Endothelial cell of hepatic sinusoid (primary cell): Measurements from ENCODE around the gene KRTAP4-3.
"Not testable (repeated sequence)": the region's sequence is repeated elsewhere in the genome, so short reads cannot be mapped to it uniquely, and the experiment has no call there.

Experiments
- in situ Hi-C: cut with HindIII; loops from 2 replicates; pipeline ENCODE4 v1.10.0; 2017; ENCODE audit warnings: low sequenced_read_pairs

The KRTAP4-3 gene

GRCh38 chr17:41160190-41160589, 7.8 kb downstream of the KRTAP4-3 start:
- in situ Hi-C loops, result not testable (repeated sequence)

GRCh38 chr17:41153856-41154255, 14.2 kb downstream of the KRTAP4-3 start:
- in situ Hi-C loops, result no loop called here

DNA sequence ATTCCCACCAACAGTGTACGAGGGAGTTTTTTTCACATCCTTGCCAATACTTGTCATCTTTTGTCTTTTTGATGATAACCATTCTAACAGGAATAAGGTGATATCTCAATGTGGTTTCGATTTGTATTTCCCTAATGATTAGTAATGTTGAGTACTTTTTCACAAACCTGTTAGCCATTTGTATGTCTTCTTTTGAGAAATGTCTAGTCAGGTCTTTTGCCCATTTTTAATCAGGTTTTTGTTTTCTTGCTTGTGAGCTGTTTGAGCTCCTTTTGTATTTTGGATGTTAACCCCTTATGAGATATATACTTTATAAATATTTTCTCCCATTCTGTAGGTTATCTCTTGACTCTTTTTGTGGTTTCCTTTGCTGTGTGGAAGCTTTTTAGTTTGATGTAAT, 16.5 kb downstream of the KRTAP4-3 start:
- in situ Hi-C loops, result no loop called here

- in situ Hi-C loops, result no loop called here
These were observed 18.0 kb downstream of the KRTAP4-3 start for GRCh38 chr17:41150026-41150425.

DNA sequence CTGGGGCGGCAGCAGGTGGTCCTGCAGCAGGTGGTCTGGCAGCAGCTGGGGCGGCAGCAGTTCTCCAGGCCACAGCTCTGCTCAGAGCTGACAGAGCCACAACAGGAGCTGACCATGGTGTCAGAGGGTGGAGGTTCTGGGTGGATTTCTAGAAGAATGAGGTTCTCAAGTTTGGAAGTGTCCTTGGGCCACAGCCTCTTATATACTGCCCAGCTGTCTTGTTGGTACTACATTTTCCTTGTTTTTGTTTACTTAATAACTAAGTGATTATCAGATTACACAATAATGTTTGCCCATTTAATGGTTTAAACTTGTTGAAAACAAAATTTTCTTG, 18.4 kb downstream of the KRTAP4-3 start, which contains the start of gene KRTAP4-5:
Gene KRTAP4-5, minus strand, starts transcription at position 174 of the 334 bp plus-strand sequence. Its CDS starts 58 bp downstream, at position 116.
- in situ Hi-C loops, result no loop called here

DNA sequence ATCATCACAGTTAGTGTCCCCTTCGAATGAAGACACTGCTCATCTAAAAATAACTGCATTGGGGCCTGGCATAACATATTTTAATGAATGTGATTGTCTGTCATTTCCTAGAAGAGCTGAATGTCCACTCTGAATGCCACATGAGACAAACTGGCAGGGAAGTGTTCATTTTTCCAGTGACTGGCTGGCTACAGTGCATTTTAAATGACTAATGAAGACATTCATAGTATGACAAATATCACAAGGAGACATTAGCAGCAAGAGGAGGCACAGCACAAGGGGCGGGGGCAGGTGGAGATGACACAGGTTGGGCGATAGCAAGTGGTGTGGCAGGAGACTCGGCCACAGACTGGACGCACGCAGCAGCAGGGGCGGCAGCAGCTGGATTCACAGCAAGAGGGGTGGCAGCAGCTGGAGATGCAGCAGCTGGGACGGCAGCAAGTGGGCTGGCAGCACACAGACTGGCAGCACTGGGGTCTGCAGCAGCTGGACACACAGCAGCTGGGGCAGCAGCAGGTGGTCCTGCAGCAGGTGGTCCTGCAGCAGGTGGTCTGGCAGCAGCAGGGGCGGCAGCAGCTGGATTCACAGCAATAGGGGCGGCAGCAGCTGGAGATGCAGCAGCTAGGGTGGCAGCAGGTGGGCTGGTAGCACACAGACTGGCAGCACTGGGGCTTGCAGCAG, 18.9 kb downstream of the KRTAP4-3 start:
- in situ Hi-C loops, result not testable (repeated sequence)

DNA sequence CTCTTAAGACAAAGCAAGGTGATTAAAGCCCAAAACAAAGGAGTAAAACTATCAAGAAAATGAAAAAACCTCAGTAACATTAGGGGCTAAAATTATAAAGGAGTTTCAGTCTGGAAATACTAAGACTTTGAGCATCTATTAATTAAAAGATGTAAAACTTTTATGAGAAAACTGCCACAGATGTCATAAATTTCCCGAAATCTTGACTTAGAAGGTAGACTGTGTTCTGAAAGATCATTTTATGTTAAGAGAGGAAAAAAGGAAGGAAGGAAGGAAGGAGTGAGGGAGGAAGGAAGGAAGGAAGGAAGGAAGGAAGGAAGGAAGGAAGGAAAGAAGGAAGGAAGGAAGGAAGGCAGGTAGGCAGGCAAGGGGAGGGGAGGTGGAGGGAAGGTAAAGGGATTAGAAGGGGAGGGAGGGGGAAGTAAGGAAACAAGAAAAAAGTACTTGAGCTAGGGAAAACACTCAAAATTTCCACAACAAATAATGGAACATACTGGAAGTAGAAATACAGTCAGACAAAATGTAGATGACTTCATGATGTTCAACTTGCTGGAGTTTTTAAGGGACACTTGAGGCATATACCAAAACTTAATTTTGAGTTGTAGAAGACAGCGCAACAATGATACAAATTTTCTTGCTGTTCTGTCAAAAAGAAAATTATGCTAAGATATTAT, 20.4 kb downstream of the KRTAP4-3 start:
- in situ Hi-C loops, result no loop called here

- in situ Hi-C loops, result no loop called here
These were observed 22.8 kb downstream of the KRTAP4-3 start for GRCh38 chr17:41145261-41145660.

GRCh38 chr17:41144846-41145245, 23.2 kb downstream of the KRTAP4-3 start:
- in situ Hi-C loops, result no loop called here

GRCh38 chr17:41141361-41141760, 26.7 kb downstream of the KRTAP4-3 start:
- in situ Hi-C loops, result no loop called here

DNA sequence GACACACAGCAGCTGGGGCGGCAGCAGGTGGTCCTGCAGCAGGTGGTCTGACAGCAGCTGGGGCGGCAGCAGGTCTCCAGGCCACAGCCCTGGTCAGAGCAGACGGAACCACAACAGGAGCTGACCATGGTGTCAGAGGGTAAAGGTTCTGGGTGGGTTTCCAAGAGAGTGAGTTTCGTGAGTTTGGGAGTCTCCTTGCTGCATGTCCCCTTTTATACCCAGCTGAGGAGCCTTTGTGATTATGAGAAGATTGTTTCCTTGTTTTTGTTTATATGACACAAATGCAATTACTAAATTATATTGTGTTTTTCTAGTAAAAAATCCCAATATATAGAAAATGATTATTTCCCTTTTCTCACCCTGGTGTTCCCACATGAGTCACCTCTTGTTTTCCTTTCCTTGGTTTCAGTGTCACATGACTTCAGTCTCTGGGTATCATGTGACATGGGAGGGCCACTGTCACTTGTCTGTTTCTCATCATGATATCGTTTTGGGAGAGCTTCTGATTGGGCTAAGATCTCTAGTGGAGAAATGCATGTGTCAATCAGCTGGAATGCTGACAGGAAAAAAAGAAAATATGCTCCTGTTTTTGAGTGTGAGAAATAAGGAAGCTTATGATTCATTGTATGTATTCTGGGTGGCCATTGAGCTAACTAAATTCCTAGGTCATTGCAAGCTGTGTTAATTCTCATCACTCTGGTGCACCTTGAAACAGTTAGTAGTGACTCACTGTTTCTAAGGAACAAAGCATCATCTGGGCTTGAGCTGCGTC, 27.5 kb downstream of the KRTAP4-3 start, which contains the start of gene KRTAP4-6:
Gene KRTAP4-6, minus strand, starts transcription at position 185 of the 772 bp plus-strand sequence. Its CDS starts 57 bp downstream, at position 128.
- in situ Hi-C loops, result no loop called here

DNA sequence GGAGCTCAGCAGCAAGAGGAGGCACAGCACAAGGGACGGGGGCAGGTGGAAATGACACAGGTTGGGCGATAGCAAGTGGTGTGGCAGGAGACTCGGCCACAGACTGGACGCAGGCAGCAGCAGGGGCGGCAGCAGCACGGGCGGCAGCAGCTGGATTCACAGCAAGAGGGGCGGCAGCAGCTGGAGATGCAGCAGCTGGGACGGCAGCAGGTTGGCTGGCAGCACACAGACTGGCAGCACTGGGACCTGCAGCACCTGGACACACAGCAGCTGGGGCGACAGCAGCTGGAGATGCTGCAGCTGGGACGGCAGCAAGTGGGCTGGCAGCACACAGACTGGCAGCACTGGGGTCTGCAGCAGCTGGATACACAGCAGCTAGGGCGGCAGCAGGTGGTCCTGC, 28.2 kb downstream of the KRTAP4-3 start:
- in situ Hi-C loops, result not testable (repeated sequence)

DNA sequence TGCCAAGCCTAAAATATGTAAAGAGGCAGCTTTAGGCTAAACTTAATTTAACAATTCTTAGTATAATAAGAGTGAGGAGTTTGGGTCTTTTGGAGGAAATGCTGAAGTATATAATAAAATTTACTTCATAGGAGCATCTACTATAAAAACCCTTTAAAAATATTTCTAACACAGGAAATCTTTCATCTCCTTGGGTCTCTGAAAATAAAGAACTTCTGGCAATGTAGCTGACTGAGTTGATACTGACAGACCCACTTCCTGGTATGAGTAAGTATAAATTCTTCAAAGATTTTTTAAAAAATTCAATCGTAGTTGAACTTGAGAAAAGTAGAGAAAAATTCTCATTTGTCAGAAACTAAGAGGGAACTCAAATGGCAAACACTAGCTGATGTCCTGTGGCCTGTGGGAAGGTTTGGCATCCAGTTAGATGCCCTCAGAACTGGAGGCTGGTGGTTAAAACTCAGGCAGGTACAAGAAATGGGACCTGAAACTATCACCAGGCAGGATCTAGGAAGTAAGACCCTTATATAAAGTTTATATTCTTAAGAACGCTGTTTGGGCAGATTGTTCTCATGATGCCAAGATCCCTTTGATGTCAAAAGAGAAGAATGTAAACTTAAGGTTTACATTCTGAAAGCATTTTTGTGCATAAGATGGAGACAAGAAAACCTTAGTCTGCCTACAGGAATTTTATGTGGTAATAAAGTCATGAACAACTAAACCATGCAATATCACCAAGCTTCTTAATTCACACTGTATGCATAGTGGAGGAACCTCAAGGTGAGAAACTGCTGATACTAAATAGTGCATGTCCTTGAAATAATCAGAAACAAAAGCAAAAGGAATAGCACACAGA, 33.9 kb downstream of the KRTAP4-3 start:
- in situ Hi-C loops, result no loop called here

- in situ Hi-C loops, result no loop called here
These were observed 36.0 kb downstream of the KRTAP4-3 start for GRCh38 chr17:41131979-41132378.

DNA sequence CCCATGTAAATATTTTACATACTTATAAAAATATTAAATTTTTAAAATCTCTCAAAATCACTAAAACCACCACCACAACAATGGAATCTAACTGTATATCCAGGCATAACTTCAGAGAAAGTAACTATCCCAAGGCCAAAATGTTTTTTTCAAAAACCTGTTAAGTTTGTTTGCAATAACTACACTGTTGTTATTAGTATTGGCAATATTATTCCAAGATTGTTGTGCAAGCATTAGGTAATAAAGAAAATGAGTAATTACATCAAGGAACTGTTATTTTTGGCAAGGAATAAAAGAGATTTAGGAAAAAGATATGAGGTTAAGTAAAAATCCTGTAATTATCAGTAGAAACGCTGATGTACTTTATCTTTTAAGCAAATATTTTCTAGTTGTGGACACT, 40.6 kb downstream of the KRTAP4-3 start:
- in situ Hi-C loops, result no loop called here

GRCh38 chr17:41126412-41126811, 41.6 kb downstream of the KRTAP4-3 start:
- in situ Hi-C loops, result no loop called here

DNA sequence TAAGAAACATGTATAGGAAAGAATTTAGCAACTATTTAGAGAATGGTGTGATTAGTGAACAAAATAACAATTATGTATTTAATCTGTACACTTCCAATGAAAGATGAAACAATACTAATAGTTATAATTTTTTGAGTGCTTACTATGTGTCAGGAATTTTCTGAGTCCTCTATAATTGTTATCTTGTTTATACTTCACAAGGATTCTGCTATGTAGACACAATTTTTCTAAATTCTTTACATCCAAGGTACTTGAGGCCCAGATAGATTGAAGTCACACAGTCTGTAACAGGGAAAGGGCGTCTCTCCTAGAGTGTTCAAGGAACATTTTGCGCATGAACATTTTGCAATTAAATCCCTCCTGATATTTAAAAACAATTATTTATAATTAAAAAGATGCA, 43.0 kb downstream of the KRTAP4-3 start:
- in situ Hi-C loops, result no loop called here

DNA sequence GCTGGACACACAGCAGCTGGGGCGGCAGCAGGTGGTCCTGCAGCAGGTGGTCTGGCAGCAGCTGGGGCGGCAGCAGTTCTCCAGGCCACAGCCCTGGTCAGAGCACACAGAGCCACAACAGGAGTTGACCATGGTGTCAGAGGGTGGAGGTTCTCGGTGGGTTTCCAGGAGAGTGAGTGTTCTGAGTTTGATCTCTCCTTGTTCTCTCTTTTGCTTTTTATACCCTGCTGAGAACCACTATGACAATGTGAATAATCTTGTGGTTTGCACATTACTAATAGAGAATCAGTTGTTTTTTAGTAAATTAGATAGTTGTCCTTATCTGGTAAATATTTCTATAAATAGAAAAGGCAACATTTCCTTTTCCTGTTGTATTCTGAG, 44.0 kb downstream of the KRTAP4-3 start, which contains the start of gene KRTAP4-12:
Gene KRTAP4-12, minus strand, starts transcription at position 192 of the 381 bp plus-strand sequence. Its CDS starts 60 bp downstream, at position 132.
- in situ Hi-C loops, result not testable (repeated sequence)

- in situ Hi-C loops, result not testable (repeated sequence)
These were observed 44.6 kb downstream of the KRTAP4-3 start for GRCh38 chr17:41123292-41123990.

- in situ Hi-C loops, result no loop called here
These were observed 46.3 kb downstream of the KRTAP4-3 start for GRCh38 chr17:41121742-41122141.
